ENCODE measurements around the gene NOP53.
"Not testable (repeated sequence)": the region's sequence is repeated elsewhere in the genome, so short reads cannot be mapped to it uniquely, and the experiment has no call there.

NOP53 gene

GRCh38 chr19:47718415-47719046 lies 26.8 kb upstream of the NOP53 start:
- DNase-seq (ENCODE audit: low read depth in 2 of 2): not testable (repeated sequence)

- no peak for DNase-seq (ENCODE audit: low read depth in 2 of 2)
These were observed 26.1 kb upstream of the NOP53 start for GRCh38 chr19:47719047-47719859.

DNA sequence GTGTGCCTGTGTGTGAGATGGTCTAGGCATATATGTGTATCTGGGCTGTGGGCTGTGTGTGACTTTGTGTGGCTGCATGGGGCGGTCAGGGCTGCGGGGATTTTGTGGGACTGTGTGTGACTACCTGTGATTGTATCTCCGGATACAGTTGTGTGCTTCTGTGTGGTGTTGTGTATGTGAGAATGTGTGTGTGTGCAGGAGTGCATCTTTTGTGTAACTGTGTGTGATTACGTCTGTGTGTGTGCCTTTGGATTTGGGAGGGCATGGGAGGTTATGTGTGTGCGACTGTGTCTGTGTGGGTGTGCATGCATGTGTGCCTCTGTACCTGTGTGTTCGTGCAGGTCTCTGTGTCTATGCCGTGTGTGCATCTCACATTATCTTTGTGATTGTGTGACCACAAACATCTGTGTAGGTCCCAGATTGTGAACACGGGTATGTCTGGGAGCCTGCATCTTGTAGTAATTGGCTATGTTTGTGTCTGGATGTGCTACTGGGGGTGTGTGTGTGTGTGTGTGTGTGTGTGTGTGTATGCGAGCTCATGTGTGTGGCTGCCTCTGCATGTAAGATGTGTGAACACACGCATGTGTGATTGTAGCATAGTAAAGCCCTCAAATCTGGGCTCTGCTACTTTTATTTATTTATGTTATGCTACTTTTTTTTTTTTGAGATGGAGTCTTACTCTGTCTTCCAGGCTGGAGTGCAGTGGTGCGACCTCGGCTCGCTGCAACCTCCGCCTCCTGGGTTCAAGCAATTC lies 24.5 kb upstream of the NOP53 start:
- no peak for DNase-seq (ENCODE audit: low read depth in 2 of 2)

- no peak for DNase-seq (ENCODE audit: low read depth in 2 of 2)
These were observed 21.8 kb upstream of the NOP53 start for GRCh38 chr19:47723581-47723940.

- no peak for DNase-seq (ENCODE audit: low read depth in 2 of 2)
These were observed 19.5 kb upstream of the NOP53 start for GRCh38 chr19:47725759-47726401.

GRCh38 chr19:47726467-47726866 lies 18.9 kb upstream of the NOP53 start:
- DNase-seq (ENCODE audit: low read depth in 2 of 2): no peak

- not testable (repeated sequence) for DNase-seq (ENCODE audit: low read depth in 2 of 2)
These were observed 17.1 kb upstream of the NOP53 start for GRCh38 chr19:47728295-47728694.

GRCh38 chr19:47729468-47729798 lies 15.9 kb upstream of the NOP53 start:
- no peak for DNase-seq (ENCODE audit: low read depth in 2 of 2)

DNA sequence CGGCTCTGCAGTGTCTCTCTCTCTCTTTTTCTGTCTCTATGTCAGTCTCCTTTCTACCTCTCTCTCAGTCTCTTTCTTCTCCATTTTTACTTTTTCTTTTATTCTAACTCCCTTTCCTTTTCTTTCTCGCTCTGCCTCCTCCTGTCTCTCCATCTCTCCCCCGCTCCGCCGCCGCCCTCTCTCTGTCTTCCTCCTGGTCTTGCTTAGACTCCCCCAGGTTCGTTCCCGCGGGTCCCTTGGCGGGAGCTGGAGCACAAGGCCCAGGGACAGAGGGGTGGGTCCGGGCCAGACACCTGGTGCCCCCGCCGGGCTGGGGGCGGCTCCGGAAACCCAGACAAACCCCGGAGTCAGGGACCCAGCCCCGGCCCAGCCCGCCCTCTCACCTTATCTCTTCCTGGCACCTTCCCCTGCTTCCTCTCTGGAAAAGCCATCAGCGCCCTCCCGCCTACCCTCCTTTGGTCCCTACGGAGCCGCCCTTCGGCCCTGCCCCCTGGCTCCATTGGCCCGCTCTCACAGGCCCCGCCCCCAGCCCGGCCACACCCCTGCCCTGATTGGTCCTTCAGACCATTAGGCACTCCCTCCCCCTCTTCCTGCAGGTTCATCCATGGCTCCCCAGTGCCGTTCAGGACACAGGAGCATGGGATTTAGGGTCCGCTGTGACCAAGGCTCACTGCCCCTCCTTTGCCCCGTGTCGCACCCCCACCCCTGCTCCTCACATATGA lies 15.4 kb upstream of the NOP53 start:
- DNase-seq (ENCODE audit: low read depth in 2 of 2): peak in 1 of 2 experiments; percentile 63

DNA sequence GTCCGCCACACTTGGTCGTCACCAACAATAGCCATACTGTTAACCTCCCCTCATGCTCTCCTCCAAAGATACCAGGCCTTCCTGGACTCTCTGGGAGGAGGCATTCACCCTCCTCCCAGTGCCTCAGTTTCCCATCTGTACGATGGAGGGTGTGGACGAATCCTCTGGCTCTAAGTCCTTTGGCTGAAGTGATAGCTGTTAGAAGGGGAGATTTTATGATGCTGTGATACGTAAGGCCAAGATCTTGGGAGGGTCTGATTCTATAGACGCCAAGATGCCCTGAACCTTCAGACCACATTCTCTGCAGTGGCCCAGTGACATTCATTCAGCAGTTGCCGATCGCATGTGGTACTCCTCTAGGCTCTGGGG lies 14.8 kb upstream of the NOP53 start:
- no peak for DNase-seq (ENCODE audit: low read depth in 2 of 2)

DNA sequence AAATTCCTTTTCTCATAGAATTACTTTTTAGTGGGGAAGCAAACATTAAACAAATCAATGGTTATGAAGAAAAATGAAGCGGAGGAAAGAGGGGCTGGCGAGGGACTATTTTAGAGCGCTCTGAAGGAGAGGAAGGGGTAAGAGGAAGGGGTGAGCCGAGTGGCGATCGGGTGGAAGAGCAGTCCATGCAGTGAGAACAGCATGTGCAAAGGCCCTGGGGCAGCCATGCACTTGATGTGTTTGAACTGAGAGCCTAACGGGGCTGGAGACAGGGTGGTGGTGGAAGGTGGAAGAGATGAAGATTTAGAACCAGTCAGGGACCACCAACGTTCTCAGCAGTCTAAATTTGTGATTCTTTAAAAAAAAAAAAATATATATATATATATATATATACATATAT lies 14.4 kb upstream of the NOP53 start:
- no peak for DNase-seq (ENCODE audit: low read depth in 2 of 2)

- DNase-seq (ENCODE audit: low read depth in 2 of 2): no peak
These were observed 10.2 kb upstream of the NOP53 start for GRCh38 chr19:47735131-47735530.

DNA sequence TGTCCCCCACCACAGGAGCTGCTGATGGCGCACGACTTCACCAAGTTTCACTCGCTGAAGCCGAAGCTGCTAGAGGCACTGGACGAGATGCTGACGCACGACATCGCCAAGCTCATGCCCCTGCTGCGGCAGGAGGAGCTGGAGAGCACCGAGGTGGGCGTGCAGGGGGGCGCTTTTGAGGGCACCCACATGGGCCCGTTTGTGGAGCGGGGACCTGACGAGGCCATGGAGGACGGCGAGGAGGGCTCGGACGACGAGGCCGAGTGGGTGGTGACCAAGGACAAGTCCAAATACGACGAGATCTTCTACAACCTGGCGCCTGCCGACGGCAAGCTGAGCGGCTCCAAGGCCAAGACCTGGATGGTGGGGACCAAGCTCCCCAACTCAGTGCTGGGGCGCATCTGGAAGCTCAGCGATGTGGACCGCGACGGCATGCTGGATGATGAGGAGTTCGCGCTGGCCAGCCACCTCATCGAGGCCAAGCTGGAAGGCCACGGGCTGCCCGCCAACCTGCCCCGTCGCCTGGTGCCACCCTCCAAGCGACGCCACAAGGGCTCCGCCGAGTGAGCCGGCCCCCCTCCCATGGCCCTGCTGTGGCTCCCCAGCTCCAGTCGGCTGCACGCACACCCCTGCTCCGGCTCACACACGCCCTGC lies 4.4 kb upstream of the NOP53 start:
- DNase-seq (ENCODE audit: low read depth in 2 of 2): no peak

DNA sequence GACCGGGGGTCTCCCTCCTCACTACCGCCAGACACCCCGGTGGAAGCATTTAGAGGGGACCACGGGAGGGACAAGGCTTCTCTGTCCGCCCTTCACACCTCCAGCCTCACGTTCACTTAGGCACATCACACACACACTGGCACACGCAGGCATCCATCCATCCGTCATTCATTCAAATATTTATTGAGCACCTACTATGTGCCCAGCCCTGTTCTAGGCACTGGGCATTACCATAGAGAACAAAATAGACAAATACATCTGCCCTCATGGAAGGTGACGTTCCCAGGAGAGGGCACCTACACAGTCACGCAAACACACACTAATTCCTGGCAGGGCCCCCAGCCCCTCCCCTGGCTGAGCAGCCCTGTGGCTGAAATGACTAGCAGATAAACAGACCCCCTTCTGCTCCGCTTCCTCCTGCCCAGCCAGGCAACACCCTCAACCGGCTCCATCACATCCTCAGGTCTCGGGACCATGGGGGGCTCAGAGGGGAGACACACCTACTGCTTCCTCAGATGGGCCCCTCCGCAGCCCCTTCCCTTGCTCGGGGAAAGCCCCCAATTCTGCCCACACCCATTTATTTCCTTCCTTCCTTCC lies 3.7 kb upstream of the NOP53 start:
- DNase-seq (ENCODE audit: low read depth in 2 of 2): no peak

DNA sequence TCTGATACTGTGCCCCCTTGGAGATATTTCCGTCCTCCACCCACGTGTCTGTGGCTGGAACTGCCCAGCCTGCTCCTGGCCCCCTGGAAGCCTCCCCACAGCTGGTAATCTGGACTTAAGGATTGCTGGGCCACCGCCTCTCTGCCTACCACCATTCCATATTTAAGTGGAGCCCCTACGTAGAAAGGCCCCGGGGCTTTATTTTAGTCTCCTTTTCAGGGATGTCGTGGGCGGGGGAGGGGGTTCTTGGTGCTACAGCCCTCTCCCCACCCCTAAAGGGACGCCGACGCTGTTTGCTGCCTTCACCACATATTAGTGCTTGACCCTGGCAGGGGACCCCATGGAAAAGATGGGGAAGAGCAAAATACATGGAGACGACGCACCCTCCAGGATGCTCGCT lies 2.7 kb upstream of the NOP53 start:
- no peak for DNase-seq (ENCODE audit: low read depth in 2 of 2)

- DNase-seq (ENCODE audit: low read depth in 2 of 2): not testable (repeated sequence)
These were observed 783 bp downstream of the NOP53 start for GRCh38 chr19:47746129-47746528.

DNA sequence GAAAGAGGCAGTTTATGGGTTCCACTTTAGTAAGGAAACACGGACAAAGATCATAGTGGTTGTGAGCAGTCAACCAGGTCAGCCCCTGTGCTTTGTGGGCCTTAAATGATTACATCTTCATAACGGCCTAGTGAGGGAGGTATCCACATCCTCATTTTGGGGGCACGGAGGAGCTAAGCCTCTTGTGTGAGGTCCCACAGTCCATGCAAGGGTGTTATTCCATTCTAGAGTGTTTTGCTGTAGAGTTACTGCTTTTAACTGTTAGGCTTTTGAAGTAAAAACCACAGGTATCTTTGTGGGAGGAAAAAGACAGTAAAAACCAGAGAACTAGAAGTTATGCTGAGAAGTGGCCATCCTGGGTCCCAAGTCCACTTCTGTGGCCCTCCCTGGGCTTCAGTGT lies 4.0 kb downstream of the NOP53 start:
- DNase-seq (ENCODE audit: low read depth in 2 of 2): no peak

DNA sequence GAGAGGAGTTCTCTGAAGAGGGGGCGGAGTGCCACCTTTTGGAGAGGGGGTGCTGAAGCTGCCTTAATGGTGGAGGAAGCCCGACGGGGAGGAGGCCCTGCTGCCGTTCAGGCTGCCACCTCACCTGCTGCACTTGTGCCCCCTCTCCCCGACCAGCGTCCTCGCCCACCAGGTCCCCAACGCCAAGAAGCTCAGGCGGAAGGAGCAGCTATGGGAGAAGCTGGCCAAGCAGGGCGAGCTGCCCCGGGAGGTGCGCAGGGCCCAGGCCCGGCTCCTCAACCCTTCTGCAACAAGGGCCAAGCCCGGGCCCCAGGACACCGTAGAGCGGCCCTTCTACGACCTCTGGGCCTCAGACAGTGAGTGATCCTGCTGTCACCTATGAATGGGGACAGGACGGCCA lies 5.4 kb downstream of the NOP53 start:
- DNase-seq (ENCODE audit: low read depth in 2 of 2): no peak

GRCh38 chr19:47752440-47753211 lies 7.3 kb downstream of the NOP53 start:
- DNase-seq (ENCODE audit: low read depth in 2 of 2): no peak
